Measurements from ENCODE around the gene DHCR24.
"Not testable (repeated sequence)": the region's sequence is repeated elsewhere in the genome, so short reads cannot be mapped to it uniquely, and the experiment has no call there.

DNA sequence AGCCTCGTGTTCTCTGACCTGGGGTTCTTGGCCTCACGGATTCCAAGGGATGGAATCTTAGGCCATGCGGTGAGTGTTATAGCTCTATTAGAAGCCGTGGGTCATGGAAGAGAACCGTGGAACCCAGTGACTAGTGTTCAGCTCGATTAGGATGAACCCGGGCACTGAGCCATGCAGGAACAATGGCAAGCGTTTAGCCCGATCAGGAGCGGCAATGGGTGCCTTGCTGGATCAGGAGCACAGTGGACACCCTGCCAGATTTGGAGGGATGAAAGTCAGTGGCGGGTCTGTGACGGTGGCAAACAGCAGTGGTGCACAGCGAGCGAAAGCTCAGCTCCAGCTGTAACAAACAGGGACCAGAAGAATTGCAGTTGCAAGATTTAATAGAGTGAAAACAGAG is 24.1 kb upstream of the DHCR24 start:
- TF ChIP-seq EZH2phosphoT487 (IDR thresholded peaks at IDR 0.05; ENCODE audit: low read length); EZH2 (optimal IDR thresholded peaks at IDR 0.05; ENCODE audit: low read depth, low read length): not testable (repeated sequence)
- TF ChIP-seq, protein P1, sequence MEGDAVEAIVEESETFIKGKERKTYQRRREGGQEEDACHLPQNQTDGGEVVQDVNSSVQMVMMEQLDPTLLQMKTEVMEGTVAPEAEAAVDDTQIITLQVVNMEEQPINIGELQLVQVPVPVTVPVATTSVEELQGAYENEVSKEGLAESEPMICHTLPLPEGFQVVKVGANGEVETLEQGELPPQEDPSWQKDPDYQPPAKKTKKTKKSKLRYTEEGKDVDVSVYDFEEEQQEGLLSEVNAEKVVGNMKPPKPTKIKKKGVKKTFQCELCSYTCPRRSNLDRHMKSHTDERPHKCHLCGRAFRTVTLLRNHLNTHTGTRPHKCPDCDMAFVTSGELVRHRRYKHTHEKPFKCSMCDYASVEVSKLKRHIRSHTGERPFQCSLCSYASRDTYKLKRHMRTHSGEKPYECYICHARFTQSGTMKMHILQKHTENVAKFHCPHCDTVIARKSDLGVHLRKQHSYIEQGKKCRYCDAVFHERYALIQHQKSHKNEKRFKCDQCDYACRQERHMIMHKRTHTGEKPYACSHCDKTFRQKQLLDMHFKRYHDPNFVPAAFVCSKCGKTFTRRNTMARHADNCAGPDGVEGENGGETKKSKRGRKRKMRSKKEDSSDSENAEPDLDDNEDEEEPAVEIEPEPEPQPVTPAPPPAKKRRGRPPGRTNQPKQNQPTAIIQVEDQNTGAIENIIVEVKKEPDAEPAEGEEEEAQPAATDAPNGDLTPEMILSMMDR (IDR thresholded peaks at IDR 0.05; ENCODE audit: low read length), result not testable (repeated sequence)
